K562 (cell line): ENCODE results near the gene GPR176. TPM values are rescaled to one million over a fixed set of nuclear protein-coding genes. Genes with fewer than 3 reads are reported as not detected.

Experiments used
- ATAC-seq: fragments of 200-7000 bp; cut with Tn5 transposase; 3 replicates; pipeline ENCODE4 v1.9.1; 2020; ENCODE audit warnings: moderate library complexity
- BruUV-seq: library from RNA; stranded (reverse); fragments of 400-500 nt; replicated peaks from 2 replicates; lab custom pipeline; 2021; lab: Mats Ljungman, UMichigan
- CTCF ChIA-PET: fragments of 300-600 bp; formaldehyde crosslinking; extraction: SDS; loops from one replicate; lab custom pipeline; 2021; ENCODE audit warnings: low intra/inter-chr PET ratio; lab: Yijun Ruan, JAX
- POLR2A ChIA-PET: fragments of 300-600, 350-650 bp; sonication (Branson Sonifier 250); formaldehyde crosslinking; extraction: SDS; loops from one replicate; lab custom pipeline; 2021; ENCODE audit warnings: antibody characterized with exemption, inconsistent platforms; lab: Yijun Ruan, JAX
- DNase-seq, 4 experiments: peaks; one replicate each; pipeline versions ENCODE4 v3.0.0 to v3.0.0-alpha.2; 2011 to 2018; ENCODE audit warnings: low spot score in 3 of 4, mixed read lengths in 3 of 4; ENCODE audit errors: extremely low read depth in 1 of 4
- FAIRE-seq: peaks from 2 replicates; lab custom pipeline; 2011; peaks lifted over from hg19 to GRCh38; lab: Jason Lieb, UNC
- H2AFZ ChIP-seq: 2 replicates; pipeline ENCODE4 v1.6.0; 2011; ENCODE audit warnings: low read depth, low read length, control low read depth, inconsistent platforms
- H3K27ac ChIP-seq: fragments of 200-600 bp; 3 replicates; pipeline ENCODE4 v1.8.0; 2011; ENCODE audit warnings: low read depth, mild to moderate bottlenecking, control low read depth, inconsistent platforms, low read length, moderate library complexity, mixed read lengths; ENCODE audit errors: extremely low read depth
- H3K27me3 ChIP-seq, 2 experiments: fragments of 300-600 bp in 1 of 2; 2 replicates in 1 of 2; 3 replicates in 1 of 2; pipeline versions ENCODE4 v1.6.0 to v1.8.0; 2011; ENCODE audit warnings: inconsistent platforms in 2 of 2, low read length in 2 of 2, mild to moderate bottlenecking in 1 of 2, mixed read lengths in 1 of 2, moderate library complexity in 1 of 2; ENCODE audit not compliant: control insufficient read depth in 2 of 2, insufficient read depth in 2 of 2
- H3K36me3 ChIP-seq: fragments of 300-600 bp; 3 replicates; pipeline ENCODE4 v1.8.0; 2011; ENCODE audit warnings: mild to moderate bottlenecking, low read length, inconsistent platforms; ENCODE audit not compliant: control insufficient read depth, insufficient read depth
- H3K4me1 ChIP-seq, 2 experiments: fragments of 200-600 bp in 1 of 2; replicated peaks in 1 of 2; 2 replicates in 1 of 2; 3 replicates in 1 of 2; pipeline versions ENCODE4 v1.5.1 to v1.8.0; 2011; ENCODE audit warnings: inconsistent platforms in 2 of 2, low read length in 2 of 2, mild to moderate bottlenecking in 1 of 2, mixed read lengths in 1 of 2, moderate library complexity in 1 of 2; ENCODE audit not compliant: control insufficient read depth in 2 of 2, insufficient read depth in 2 of 2
- H3K4me2 ChIP-seq: 2 replicates; pipeline ENCODE4 v1.6.1; 2011; ENCODE audit warnings: low read length, control low read depth, inconsistent platforms, mixed read lengths; ENCODE audit not compliant: insufficient read depth
- H3K4me3 ChIP-seq: fragments of 200-600 bp; sonication (generic), shearing (Covaris generic); 2 replicates; pipeline ENCODE4 v1.5.1; 2016; ENCODE audit warnings: control low read depth, inconsistent platforms
- H3K79me2 ChIP-seq: fragments of 200-600 bp; 3 replicates; pipeline ENCODE4 v1.8.0; 2011; ENCODE audit warnings: low read length, inconsistent platforms; ENCODE audit not compliant: control insufficient read depth, insufficient read depth
- H3K9ac ChIP-seq, 2 experiments: 2 replicates each; pipeline versions ENCODE4 v1.6.0 to v1.6.1; 2011; ENCODE audit warnings: low read depth in 2 of 2, low read length in 2 of 2, control low read depth in 1 of 2, inconsistent platforms in 1 of 2, mild to moderate bottlenecking in 1 of 2, mixed read lengths in 1 of 2; ENCODE audit not compliant: insufficient read depth in 1 of 2
- H3K9me1 ChIP-seq: one replicate; pipeline ENCODE4 v1.6.0; 2011; ENCODE audit warnings: inconsistent platforms, mild to moderate bottlenecking, low read length, moderate library complexity; ENCODE audit not compliant: control insufficient read depth, insufficient read depth
- H3K9me3 ChIP-seq: replicated peaks from 2 replicates; pipeline ENCODE4 v1.5.1; 2011; ENCODE audit warnings: low read depth, low read length, inconsistent platforms; ENCODE audit not compliant: control insufficient read depth, insufficient read depth
- H4K20me1 ChIP-seq: replicated peaks from 2 replicates; pipeline ENCODE4 v1.6.1; 2011; ENCODE audit warnings: low read length, inconsistent platforms, mixed read lengths; ENCODE audit not compliant: control insufficient read depth, insufficient read depth
- ESRRA ChIP-seq: fragments of 450-650 bp; IDR thresholded peaks from 2 replicates; pipeline ENCODE4 v1.6.1; 2014; ENCODE audit warnings: low read depth, mild to moderate bottlenecking, moderate library complexity, borderline replicate concordance
- FOXP1 ChIP-seq: sonication (generic); formaldehyde crosslinking; IDR thresholded peaks from 2 replicates; pipeline ENCODE4 v1.8.0; 2022; ENCODE audit warnings: mild to moderate bottlenecking, missing genetic modification reagents
- IFI16 ChIP-seq: fragments of 250-450 bp; sonication (Bioruptor Pico); IDR thresholded peaks from 2 replicates; pipeline ENCODE4 v2.1.2; 2022; ENCODE audit warnings: mild to moderate bottlenecking, inconsistent platforms
- JUND ChIP-seq, 2 experiments: IDR thresholded peaks; 2 replicates in 1 of 2; 3 replicates in 1 of 2; pipeline ENCODE4 v1.6.1; 2011; ENCODE audit warnings: borderline replicate concordance in 2 of 2, low read depth in 2 of 2, low read length in 2 of 2, improper control_type of control experiment in 1 of 2, missing biosample characterization in 1 of 2, missing genetic modification characterization in 1 of 2, missing genetic modification reagents in 1 of 2
- LEF1 ChIP-seq: fragments of 450-650 bp; IDR thresholded peaks from 2 replicates; pipeline ENCODE4 v1.6.1; 2016; ENCODE audit warnings: mild to moderate bottlenecking
- NFXL1 ChIP-seq: fragments of 450-650 bp; formaldehyde crosslinking; IDR thresholded peaks from 2 replicates; pipeline ENCODE4 v1.4.0; 2021; ENCODE audit warnings: mild to moderate bottlenecking
- SIRT6 ChIP-seq: IDR thresholded peaks from one replicate; pipeline ENCODE4 v1.6.1; 2012; ENCODE audit warnings: low read depth, mild to moderate bottlenecking, control low read depth, inconsistent platforms, low read length, moderate library complexity
- TAF1 ChIP-seq: IDR thresholded peaks from 2 replicates; pipeline ENCODE4 v1.6.1; 2011; ENCODE audit warnings: mild to moderate bottlenecking, low read length, moderate library complexity; ENCODE audit not compliant: insufficient read depth, control insufficient read depth, severe bottlenecking; ENCODE audit errors: extremely low read depth
- TGIF2 ChIP-seq: sonication (generic); formaldehyde crosslinking; IDR thresholded peaks from 2 replicates; pipeline ENCODE4 v1.8.1; 2022; ENCODE audit warnings: mild to moderate bottlenecking, missing genetic modification reagents, moderate library complexity
- ZC3H4 ChIP-seq: sonication (generic); formaldehyde crosslinking; IDR thresholded peaks from 2 replicates; pipeline ENCODE4 v1.9.0; 2021; ENCODE audit warnings: missing genetic modification reagents, borderline replicate concordance
- ZFPM2 ChIP-seq: fragments of 250-450 bp; sonication (Bioruptor Pico); IDR thresholded peaks from 2 replicates; pipeline ENCODE4 v1.5.1; 2022; ENCODE audit warnings: mild to moderate bottlenecking
- ZNF592 ChIP-seq: fragments of 450-650 bp; IDR thresholded peaks from 2 replicates; pipeline ENCODE4 v1.6.1; 2017; ENCODE audit warnings: antibody characterized with exemption, mild to moderate bottlenecking
- ZNF77 ChIP-seq: fragments of 250-450 bp; sonication (Bioruptor Pico); IDR thresholded peaks from 2 replicates; pipeline ENCODE4 v1.5.0; 2020
- WGBS: fragments of 100-300 bp; shearing (Covaris generic); methylation state at CpG from one replicate; pipeline ENCODE4 v1.1.6; 2016; ENCODE audit warnings: low coverage, mixed read lengths; ENCODE audit not compliant: insufficient coverage; ENCODE audit errors: missing lambda C conversion rate; 5-methylcytosine and 5-hydroxymethylcytosine counted together
- in situ Hi-C: fragments of 300-500 bp; cut with MboI; formaldehyde crosslinking; loops from 4 replicates; pipeline ENCODE4 v1.15.0; 2018; ENCODE audit warnings: inconsistent platforms, mixed read lengths
- intact Hi-C: fragments of 100-400 bp; cut with micrococcal nuclease; formaldehyde crosslinking; loops from 2 replicates; pipeline ENCODE4 v1.14.2; 2022
- polyA plus RNA-seq, 8 experiments: library from polyadenylated mRNA; depleted of rRNA in 4 of 8; stranded (reverse) in 5 of 8; unstranded in 3 of 8; fragments of >200 nt; fragmentation: Nextera tagmentation in 2 of 8; fragmentation: Illumina TruSeq in 1 of 8; extraction: Ambion mirVana in 2 of 8; extraction: Trizol in 1 of 8; gene quantifications; 2 replicates each; pipeline versions ENCODE4 v1.2.1 to v1.2.3, GENCODE V29; 2011 to 2014; ENCODE audit warnings: inconsistent platforms in 1 of 8, missing spikeins in 1 of 8
- total RNA-seq, 7 experiments: library from RNA; depleted of rRNA in 6 of 7; stranded (reverse); fragments of >200 nt in 6 of 7; fragmentation: Illumina TruSeq in 2 of 7; extraction: Trizol in 2 of 7; gene quantifications; 2 replicates each; pipeline versions ENCODE4 v1.2.1 to v1.2.3, GENCODE V29; 2011 to 2021; ENCODE audit warnings: low replicate concordance in 1 of 7

GPR176 gene
- total and polyA plus RNA-seq, 9 of the 15 experiments (the other 6 are each of a cell fraction or from before 2014, with no cell fraction given) = 0.03 to 1.2 (median 0.76) TPM

- Histone ChIP-seq H4K20me1 (no peaks in the 10 kb centered on the region), H3K9me3 (no peaks in the 10 kb centered on the region), H3K9ac (no peak overlapping the region), H3K4me2 (no peak overlapping the region), H3K4me3 (no peak overlapping the region), H3K36me3 (peaks cover 50% of the 10 kb centered on the region; the same call in 2 of the 3 replicates), H3K27ac (no peak overlapping the region), H3K4me1 (no peaks in the 10 kb centered on the region), H2AFZ (no peak overlapping the region), H3K79me2 (no peaks in the 10 kb centered on the region), H3K9me1 (no peaks in the 10 kb centered on the region), H3K27me3 (no peaks in the 10 kb centered on the region)
- WGBS = 100% methylated on average over 2 of the region's 2 CpGs
- ChIA-PET POLR2A (no interaction called here), CTCF (no interaction called here)
- FAIRE-seq = no peak
- in situ Hi-C loops (no loop called here), intact Hi-C loops (no loop called here)
- no peak for DNase-seq
- no peak for TF ChIP-seq SIRT6
- TF ChIP-seq LEF1 = no peak
- no peak for TF ChIP-seq ZNF592
- no peak for TF ChIP-seq ZC3H4 (CRISPR knock-in tag)
- no peak for TF ChIP-seq ZFPM2 (CRISPR knock-in tag)
- TF ChIP-seq FOXP1 (CRISPR knock-in tag) = no peak
- TF ChIP-seq ESRRA = no peak
- no peak for TF ChIP-seq TGIF2 (CRISPR knock-in tag)
- TF ChIP-seq JUND (IDR thresholded peaks at IDR 0.05; ENCODE audit: borderline replicate concordance, low read depth, low read length) = no peak
- no peak for TF ChIP-seq JUND (tag; IDR thresholded peaks at IDR 0.05; ENCODE audit: borderline replicate concordance, low read depth, low read length)
- no peak for TF ChIP-seq TAF1
- no peak for TF ChIP-seq ZNF77 (CRISPR knock-in tag)
- no peak for TF ChIP-seq IFI16 (CRISPR knock-in tag)
- no peak for TF ChIP-seq NFXL1
- BruUV-seq = no TSS peak
- no peak for ATAC-seq
Measured at GRCh38 chr15:39969002-39969394, 48.9 kb upstream of the GPR176 start.
